Endodermal cell (in vitro differentiated cells): ENCODE data around the gene ANKRD33B. TPM values are rescaled to one million over a fixed set of nuclear protein-coding genes. Genes with fewer than 3 reads are reported as not detected.
"Not testable (repeated sequence)": the region's sequence is repeated elsewhere in the genome, so short reads cannot be mapped to it uniquely, and the experiment has no call there.

Experiments used
- DNase-seq: peaks from one replicate; pipeline ENCODE4 v3.0.0-alpha.2; 2017
- H3K27ac ChIP-seq: 2 replicates; pipeline ENCODE4 v1.5.1; 2013; ENCODE audit warnings: mild to moderate bottlenecking, low read depth, low read length, moderate library complexity
- H3K27me3 ChIP-seq: 2 replicates; pipeline ENCODE4 v1.6.1; 2013; ENCODE audit warnings: mild to moderate bottlenecking, low read length, moderate library complexity; ENCODE audit not compliant: insufficient read depth, control insufficient read depth, poor library complexity, severe bottlenecking
- H3K36me3 ChIP-seq: 2 replicates; pipeline ENCODE4 v1.7.0; 2013; ENCODE audit warnings: mild to moderate bottlenecking, low read length, moderate library complexity; ENCODE audit not compliant: control insufficient read depth, insufficient read depth
- H3K4me1 ChIP-seq: one replicate; pipeline ENCODE4 v1.7.0; 2013; ENCODE audit warnings: low read length; ENCODE audit not compliant: control insufficient read depth, insufficient read depth
- H3K4me3 ChIP-seq: 2 replicates; pipeline ENCODE4 v1.5.1; 2013; ENCODE audit warnings: mild to moderate bottlenecking, low read length, moderate library complexity
- H3K9ac ChIP-seq: 2 replicates; pipeline ENCODE4 v1.6.1; 2013; ENCODE audit warnings: mild to moderate bottlenecking, low read length, moderate library complexity; ENCODE audit not compliant: poor library complexity, severe bottlenecking; ENCODE audit errors: extremely low read depth
- H3K9me3 ChIP-seq: 2 replicates; pipeline ENCODE4 v1.6.1; 2013; ENCODE audit warnings: mild to moderate bottlenecking, low read length, moderate library complexity; ENCODE audit not compliant: control insufficient read depth
- H3K27ac Mint-ChIP-seq: 2 replicates; pipeline ENCODE4 v1.8.0; 2020; ENCODE audit warnings: mixed read lengths
- H3K27me3 Mint-ChIP-seq: 2 replicates; pipeline ENCODE4 v1.8.0; 2021; ENCODE audit warnings: mild to moderate bottlenecking, mixed read lengths; ENCODE audit not compliant: insufficient read depth
- H3K36me3 Mint-ChIP-seq: 2 replicates; pipeline ENCODE4 v1.8.0; 2020; ENCODE audit warnings: low read depth, mixed read lengths
- H3K4me1 Mint-ChIP-seq: 2 replicates; pipeline ENCODE4 v1.8.0; 2020; ENCODE audit warnings: mixed read lengths
- H3K4me3 Mint-ChIP-seq: 2 replicates; pipeline ENCODE4 v1.8.0; 2020; ENCODE audit warnings: mild to moderate bottlenecking, moderate library complexity, mixed read lengths
- H3K9me3 Mint-ChIP-seq: 2 replicates; pipeline ENCODE4 v1.8.0; 2020; ENCODE audit warnings: mild to moderate bottlenecking, mixed read lengths
- WGBS, 2 experiments: methylation state at CpG; one replicate each; pipeline versions ENCODE4 v1.1.5 to v1.1.7; 2013; ENCODE audit warnings: missing lambda C conversion rate in 2 of 2, mixed read lengths in 1 of 2; ENCODE audit not compliant: insufficient coverage in 1 of 2, insufficient read length in 1 of 2; 5-methylcytosine and 5-hydroxymethylcytosine counted together
- long read RNA-seq, 4 experiments: library from polyadenylated mRNA in 2 of 4; library from RNA in 1 of 4; library from capped mRNA in 1 of 4; stranded (forward) in 3 of 4; unstranded in 1 of 4; transcript quantifications; one replicate each; pipeline ENCODE4 v2.0.0, GENCODE V29; 2020 to 2021; ENCODE audit warnings: inconsistent platforms in 1 of 4
- polyA plus RNA-seq, 2 experiments: library from polyadenylated mRNA; stranded (reverse); fragments of 50-300 nt; gene quantifications; one replicate each; pipeline ENCODE4 v1.2.3, GENCODE V29; 2013
- total RNA-seq, 2 donors: library from RNA; stranded (reverse); fragmentation: NEBNext Ultra II Directional in 1 of 2; extraction: Animal tissue kit (Norgen Biotek cat#: 25700) in 1 of 2; gene quantifications; 2 replicates in 1 of 2; 3 replicates in 1 of 2; pipeline ENCODE4 v1.2.1, GENCODE V29; 2021
- TF ChIP-seq, protein P1 (sequence below): fragments of 200-600 bp; sonication (generic); conservative IDR thresholded peaks from 2 replicates; pipeline ENCODE4 v1.5.0; 2021; ENCODE audit warnings: antibody characterized with exemption, mild to moderate bottlenecking

The ANKRD33B gene
- total RNA-seq, result 10 to 100 TPM; 21.9 to 37.2 TPM
- 2.1 TPM for polyA plus RNA-seq (2013, experiment 1 of 2)
- polyA plus RNA-seq (2013, experiment 2 of 2), result 1.8 TPM
- long read RNA-seq, experiment 1, partial matches to known transcripts, result 0 of 14 reads
- long read RNA-seq, experiment 1, other reads (novel, unspliced or antisense), result 14 of 14 reads
- long read RNA-seq, experiment 2, full-length matches to known transcripts, result 1 of 22 reads
- long read RNA-seq, experiment 2, partial matches to known transcripts, result 0 of 22 reads
- long read RNA-seq, experiment 2, other reads (novel, unspliced or antisense), result 21 of 22 reads
- long read RNA-seq, experiment 3, partial matches to known transcripts, result 0 of 35 reads
- long read RNA-seq, experiment 3, other reads (novel, unspliced or antisense), result 35 of 35 reads
- long read RNA-seq, experiment 4, result 0 reads

DNA sequence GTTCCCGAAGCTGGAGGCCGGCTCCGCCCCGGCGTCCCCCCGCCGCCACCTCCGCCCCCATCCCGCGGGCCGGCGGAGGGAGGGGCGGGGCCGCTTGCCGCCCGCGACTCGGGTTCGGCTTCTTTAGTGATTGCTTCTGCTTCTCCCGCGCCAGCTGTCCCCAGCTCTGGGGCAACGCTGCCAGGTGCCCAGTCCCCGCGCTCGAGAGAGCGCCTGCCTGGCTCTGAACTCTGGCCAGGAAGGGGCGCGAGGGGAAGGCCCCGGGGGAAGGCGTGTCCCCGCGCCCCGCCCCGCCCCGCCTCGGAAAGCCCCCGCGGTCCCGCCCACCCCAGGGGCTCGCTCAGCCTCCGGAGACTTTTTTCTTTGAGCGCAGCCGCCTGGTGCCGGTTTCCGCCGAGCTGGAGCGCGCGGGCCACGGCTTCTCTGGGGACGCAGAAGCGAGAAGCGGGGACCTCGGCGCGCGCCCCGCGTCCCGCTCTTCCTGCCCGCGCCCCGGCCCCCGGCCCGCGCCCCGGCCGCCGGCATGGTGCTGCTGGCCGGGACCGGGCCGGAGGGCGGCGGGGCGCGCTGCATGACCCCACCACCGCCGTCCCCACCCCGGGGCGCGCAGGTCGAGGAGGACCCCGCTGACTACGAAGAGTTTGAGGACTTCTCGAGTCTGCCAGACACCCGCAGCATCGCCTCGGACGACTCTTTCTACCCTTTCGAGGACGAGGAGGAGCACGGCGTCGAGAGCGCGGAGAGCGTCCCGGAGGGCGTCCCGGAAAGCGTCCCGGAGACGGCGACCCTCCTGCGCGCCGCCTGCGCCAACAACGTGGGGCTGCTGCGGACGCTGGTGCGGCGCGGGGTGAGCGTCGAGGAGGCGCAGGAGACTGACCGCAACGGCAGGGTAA is at the start of gene ANKRD33B:
Gene ANKRD33B (plus strand): TSS at position 126 of the 893 bp plus-strand sequence. CDS start 398 bp downstream, at position 524.
- Histone ChIP-seq H3K9ac (peak within 1 kb of the TSS; percentile 68), H3K9me3 (no peaks in the 10 kb centered on the region), H3K4me1 (peaks cover 15% of the 10 kb centered on the region), H3K4me3 (peak within 1 kb of the TSS; percentile 83), H3K27ac (no peak within 1 kb of the TSS), H3K27me3 (peaks cover 39% of the 10 kb centered on the region), H3K36me3 (no peaks in the 10 kb centered on the region)
- H3K27ac Mint-ChIP-seq, result peak within 1 kb of the TSS; percentile 82
- peak; percentile 93 for DNase-seq
- WGBS, 2 experiments, result 0% methylated on average over 12 to 119 of the region's 119 CpGs
- no peaks in the 10 kb centered on the region for H3K9me3 Mint-ChIP-seq
- H3K4me1 Mint-ChIP-seq, result peaks cover 36% of the 10 kb centered on the region
- H3K27me3 Mint-ChIP-seq, result peaks cover 80% of the 10 kb centered on the region
- TF ChIP-seq, protein P1, sequence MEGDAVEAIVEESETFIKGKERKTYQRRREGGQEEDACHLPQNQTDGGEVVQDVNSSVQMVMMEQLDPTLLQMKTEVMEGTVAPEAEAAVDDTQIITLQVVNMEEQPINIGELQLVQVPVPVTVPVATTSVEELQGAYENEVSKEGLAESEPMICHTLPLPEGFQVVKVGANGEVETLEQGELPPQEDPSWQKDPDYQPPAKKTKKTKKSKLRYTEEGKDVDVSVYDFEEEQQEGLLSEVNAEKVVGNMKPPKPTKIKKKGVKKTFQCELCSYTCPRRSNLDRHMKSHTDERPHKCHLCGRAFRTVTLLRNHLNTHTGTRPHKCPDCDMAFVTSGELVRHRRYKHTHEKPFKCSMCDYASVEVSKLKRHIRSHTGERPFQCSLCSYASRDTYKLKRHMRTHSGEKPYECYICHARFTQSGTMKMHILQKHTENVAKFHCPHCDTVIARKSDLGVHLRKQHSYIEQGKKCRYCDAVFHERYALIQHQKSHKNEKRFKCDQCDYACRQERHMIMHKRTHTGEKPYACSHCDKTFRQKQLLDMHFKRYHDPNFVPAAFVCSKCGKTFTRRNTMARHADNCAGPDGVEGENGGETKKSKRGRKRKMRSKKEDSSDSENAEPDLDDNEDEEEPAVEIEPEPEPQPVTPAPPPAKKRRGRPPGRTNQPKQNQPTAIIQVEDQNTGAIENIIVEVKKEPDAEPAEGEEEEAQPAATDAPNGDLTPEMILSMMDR, result no peak
- H3K4me3 Mint-ChIP-seq, result peak within 1 kb of the TSS; percentile 80
- H3K36me3 Mint-ChIP-seq, result no peaks in the 10 kb centered on the region

DNA sequence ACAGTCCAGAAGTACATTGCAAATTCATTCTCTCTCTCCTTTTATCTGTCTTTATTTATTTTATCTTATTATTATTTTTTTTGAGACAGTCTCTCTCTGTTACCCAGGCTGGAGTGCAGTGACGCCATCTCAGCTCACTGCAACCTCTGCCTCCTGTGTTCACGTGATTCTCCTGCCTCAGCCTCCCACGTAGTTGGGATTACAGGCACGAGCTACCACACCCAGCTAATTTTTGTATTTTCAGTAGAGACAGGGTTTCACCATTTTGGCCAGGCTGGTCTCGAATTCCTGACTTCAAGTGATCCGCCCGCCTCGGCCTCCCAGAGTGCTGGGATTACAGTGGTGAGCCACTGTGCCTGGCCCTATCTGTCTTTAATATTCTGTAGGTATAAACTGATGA is 49.3 kb upstream of the ANKRD33B start:
- not testable (repeated sequence) for H3K4me1 Mint-ChIP-seq, H3K9me3 Mint-ChIP-seq, H3K27me3 ChIP-seq, H3K9me3 ChIP-seq, H3K4me3 ChIP-seq, DNase-seq, H3K9ac ChIP-seq, H3K4me1 ChIP-seq, H3K4me3 Mint-ChIP-seq, H3K36me3 Mint-ChIP-seq, H3K27ac Mint-ChIP-seq, H3K27ac ChIP-seq, H3K36me3 ChIP-seq
- peaks cover 13% of the 10 kb centered on the region for H3K27me3 Mint-ChIP-seq
- 74 to 94% methylated on average over 8 of the region's 8 CpGs for WGBS, 2 experiments

GRCh38 chr5:10515492-10515891 is 48.4 kb upstream of the ANKRD33B start:
- H3K9me3 Mint-ChIP-seq, result peaks cover 5% of the 10 kb centered on the region

More at GRCh38 chr5:10515492-10515891, 48.4 kb upstream of the ANKRD33B start:
- 92% methylated on average over 2 of the region's 2 CpGs; no CpG with 5 or more reads in 1 of the 2 experiments for WGBS, 2 experiments
- H3K27ac ChIP-seq, result no peak overlapping the region
- no peaks in the 10 kb centered on the region for H3K36me3 Mint-ChIP-seq
- H3K4me3 ChIP-seq, result no peak overlapping the region
- H3K4me3 Mint-ChIP-seq, result no peak overlapping the region
- TF ChIP-seq, protein P1, result no peak
- H3K36me3 ChIP-seq, result no peaks in the 10 kb centered on the region
- peaks cover 8% of the 10 kb centered on the region for H3K27me3 Mint-ChIP-seq
- no peaks in the 10 kb centered on the region for H3K27me3 ChIP-seq
- DNase-seq, result no peak
- H3K27ac Mint-ChIP-seq, result no peak overlapping the region
- no peaks in the 10 kb centered on the region for H3K9me3 ChIP-seq
- H3K4me1 Mint-ChIP-seq, result peaks cover 3% of the 10 kb centered on the region
- no peak overlapping the region for H3K9ac ChIP-seq
- no peaks in the 10 kb centered on the region for H3K4me1 ChIP-seq
